GM12878 (cell line): ENCODE measurements around the gene PLA2G5.

Experiments
- EZH2 ChIP-seq: IDR thresholded peaks from 2 replicates; pipeline ENCODE4 v1.6.1; 2012; ENCODE audit warnings: low read depth, mild to moderate bottlenecking, control low read depth, inconsistent platforms, low read length, borderline replicate concordance; ENCODE audit not compliant: control insufficient read depth
- FOXM1 ChIP-seq: IDR thresholded peaks from 2 replicates; pipeline ENCODE4 v1.6.1; 2012; ENCODE audit warnings: low read depth, mild to moderate bottlenecking, inconsistent platforms, low read length, moderate library complexity
- MAX ChIP-seq: IDR thresholded peaks from 2 replicates; pipeline ENCODE4 v1.6.1; 2012; ENCODE audit warnings: low read depth, low read length, improper control_type of control experiment
- POLR2A ChIP-seq: IDR thresholded peaks from 2 replicates; pipeline ENCODE4 v1.6.1; 2011; ENCODE audit warnings: low read depth, mild to moderate bottlenecking, low read length
- RAD51 ChIP-seq: fragments of 450-650 bp; IDR thresholded peaks from 2 replicates; pipeline ENCODE4 v1.6.1; 2016; ENCODE audit warnings: moderate library complexity, mild to moderate bottlenecking, inconsistent platforms
- SREBF2 ChIP-seq: IDR thresholded peaks from 2 replicates; pipeline ENCODE4 v1.6.1; 2012; ENCODE audit warnings: mild to moderate bottlenecking, low read length
- ZZZ3 ChIP-seq: IDR thresholded peaks from 2 replicates; pipeline ENCODE4 v1.6.1; 2011; ENCODE audit warnings: low read depth; ENCODE audit not compliant: control insufficient read depth, insufficient read length
- TF ChIP-seq, protein P1 (sequence below): IDR thresholded peaks from 2 replicates; pipeline ENCODE4 v1.6.1; 2011; ENCODE audit warnings: mild to moderate bottlenecking, low read depth, low read length, moderate library complexity; ENCODE audit not compliant: insufficient replicate concordance
- TF ChIP-seq, protein P2 (sequence below), 3 experiments: IDR thresholded peaks in 2 of 3; conservative IDR thresholded peaks in 1 of 3; 2 replicates each; pipeline ENCODE4 v1.5.1; 2011; ENCODE audit warnings: low read depth in 3 of 3, low read length in 3 of 3, mild to moderate bottlenecking in 3 of 3, control low read depth in 2 of 3, moderate library complexity in 2 of 3, inconsistent platforms in 1 of 3, mixed read lengths in 1 of 3; ENCODE audit not compliant: control insufficient read depth in 2 of 3, insufficient read depth in 1 of 3; ENCODE audit errors: extremely low read depth in 1 of 3
- TF ChIP-seq, protein P3 (sequence below): fragments of 150-350 bp; IDR thresholded peaks from 2 replicates; pipeline ENCODE4 v1.6.1; 2016; ENCODE audit warnings: low read depth, low read length

- no peak for TF ChIP-seq MAX
- TF ChIP-seq POLR2A, result no peak
- TF ChIP-seq EZH2, result no peak
- TF ChIP-seq, protein P1, sequence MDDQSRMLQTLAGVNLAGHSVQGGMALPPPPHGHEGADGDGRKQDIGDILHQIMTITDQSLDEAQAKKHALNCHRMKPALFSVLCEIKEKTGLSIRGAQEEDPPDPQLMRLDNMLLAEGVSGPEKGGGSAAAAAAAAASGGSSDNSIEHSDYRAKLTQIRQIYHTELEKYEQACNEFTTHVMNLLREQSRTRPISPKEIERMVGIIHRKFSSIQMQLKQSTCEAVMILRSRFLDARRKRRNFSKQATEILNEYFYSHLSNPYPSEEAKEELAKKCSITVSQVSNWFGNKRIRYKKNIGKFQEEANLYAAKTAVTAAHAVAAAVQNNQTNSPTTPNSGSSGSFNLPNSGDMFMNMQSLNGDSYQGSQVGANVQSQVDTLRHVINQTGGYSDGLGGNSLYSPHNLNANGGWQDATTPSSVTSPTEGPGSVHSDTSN, result no peak
- TF ChIP-seq, protein P2, sequence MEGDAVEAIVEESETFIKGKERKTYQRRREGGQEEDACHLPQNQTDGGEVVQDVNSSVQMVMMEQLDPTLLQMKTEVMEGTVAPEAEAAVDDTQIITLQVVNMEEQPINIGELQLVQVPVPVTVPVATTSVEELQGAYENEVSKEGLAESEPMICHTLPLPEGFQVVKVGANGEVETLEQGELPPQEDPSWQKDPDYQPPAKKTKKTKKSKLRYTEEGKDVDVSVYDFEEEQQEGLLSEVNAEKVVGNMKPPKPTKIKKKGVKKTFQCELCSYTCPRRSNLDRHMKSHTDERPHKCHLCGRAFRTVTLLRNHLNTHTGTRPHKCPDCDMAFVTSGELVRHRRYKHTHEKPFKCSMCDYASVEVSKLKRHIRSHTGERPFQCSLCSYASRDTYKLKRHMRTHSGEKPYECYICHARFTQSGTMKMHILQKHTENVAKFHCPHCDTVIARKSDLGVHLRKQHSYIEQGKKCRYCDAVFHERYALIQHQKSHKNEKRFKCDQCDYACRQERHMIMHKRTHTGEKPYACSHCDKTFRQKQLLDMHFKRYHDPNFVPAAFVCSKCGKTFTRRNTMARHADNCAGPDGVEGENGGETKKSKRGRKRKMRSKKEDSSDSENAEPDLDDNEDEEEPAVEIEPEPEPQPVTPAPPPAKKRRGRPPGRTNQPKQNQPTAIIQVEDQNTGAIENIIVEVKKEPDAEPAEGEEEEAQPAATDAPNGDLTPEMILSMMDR (IDR thresholded peaks at IDR 0.05 in 2 of 3, conservative IDR thresholded peaks at IDR 0.05 in 1 of 3; ENCODE audit: control insufficient read depth in 2 of 3, extremely low read depth in 1 of 3, insufficient read depth in 1 of 3, low read depth in 3 of 3, low read length in 3 of 3), result no peak
- TF ChIP-seq ZZZ3, result no peak
- no peak for TF ChIP-seq FOXM1
- TF ChIP-seq, protein P3, sequence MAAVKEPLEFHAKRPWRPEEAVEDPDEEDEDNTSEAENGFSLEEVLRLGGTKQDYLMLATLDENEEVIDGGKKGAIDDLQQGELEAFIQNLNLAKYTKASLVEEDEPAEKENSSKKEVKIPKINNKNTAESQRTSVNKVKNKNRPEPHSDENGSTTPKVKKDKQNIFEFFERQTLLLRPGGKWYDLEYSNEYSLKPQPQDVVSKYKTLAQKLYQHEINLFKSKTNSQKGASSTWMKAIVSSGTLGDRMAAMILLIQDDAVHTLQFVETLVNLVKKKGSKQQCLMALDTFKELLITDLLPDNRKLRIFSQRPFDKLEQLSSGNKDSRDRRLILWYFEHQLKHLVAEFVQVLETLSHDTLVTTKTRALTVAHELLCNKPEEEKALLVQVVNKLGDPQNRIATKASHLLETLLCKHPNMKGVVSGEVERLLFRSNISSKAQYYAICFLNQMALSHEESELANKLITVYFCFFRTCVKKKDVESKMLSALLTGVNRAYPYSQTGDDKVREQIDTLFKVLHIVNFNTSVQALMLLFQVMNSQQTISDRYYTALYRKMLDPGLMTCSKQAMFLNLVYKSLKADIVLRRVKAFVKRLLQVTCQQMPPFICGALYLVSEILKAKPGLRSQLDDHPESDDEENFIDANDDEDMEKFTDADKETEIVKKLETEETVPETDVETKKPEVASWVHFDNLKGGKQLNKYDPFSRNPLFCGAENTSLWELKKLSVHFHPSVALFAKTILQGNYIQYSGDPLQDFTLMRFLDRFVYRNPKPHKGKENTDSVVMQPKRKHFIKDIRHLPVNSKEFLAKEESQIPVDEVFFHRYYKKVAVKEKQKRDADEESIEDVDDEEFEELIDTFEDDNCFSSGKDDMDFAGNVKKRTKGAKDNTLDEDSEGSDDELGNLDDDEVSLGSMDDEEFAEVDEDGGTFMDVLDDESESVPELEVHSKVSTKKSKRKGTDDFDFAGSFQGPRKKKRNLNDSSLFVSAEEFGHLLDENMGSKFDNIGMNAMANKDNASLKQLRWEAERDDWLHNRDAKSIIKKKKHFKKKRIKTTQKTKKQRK, result no peak
- TF ChIP-seq SREBF2, result no peak
- no peak for TF ChIP-seq RAD51
Observed at GRCh38 chr1:20089328-20090077, 19.5 kb downstream of the PLA2G5 start.
